ENCODE results near the gene BCAT1. TPM values are rescaled to one million over a fixed set of nuclear protein-coding genes. Genes with fewer than 3 reads are reported as not detected.

BCAT1 gene
- total RNA-seq, 4 donors from 2014 or later = 0.80 to 14.0 (median 3.9) TPM

DNA sequence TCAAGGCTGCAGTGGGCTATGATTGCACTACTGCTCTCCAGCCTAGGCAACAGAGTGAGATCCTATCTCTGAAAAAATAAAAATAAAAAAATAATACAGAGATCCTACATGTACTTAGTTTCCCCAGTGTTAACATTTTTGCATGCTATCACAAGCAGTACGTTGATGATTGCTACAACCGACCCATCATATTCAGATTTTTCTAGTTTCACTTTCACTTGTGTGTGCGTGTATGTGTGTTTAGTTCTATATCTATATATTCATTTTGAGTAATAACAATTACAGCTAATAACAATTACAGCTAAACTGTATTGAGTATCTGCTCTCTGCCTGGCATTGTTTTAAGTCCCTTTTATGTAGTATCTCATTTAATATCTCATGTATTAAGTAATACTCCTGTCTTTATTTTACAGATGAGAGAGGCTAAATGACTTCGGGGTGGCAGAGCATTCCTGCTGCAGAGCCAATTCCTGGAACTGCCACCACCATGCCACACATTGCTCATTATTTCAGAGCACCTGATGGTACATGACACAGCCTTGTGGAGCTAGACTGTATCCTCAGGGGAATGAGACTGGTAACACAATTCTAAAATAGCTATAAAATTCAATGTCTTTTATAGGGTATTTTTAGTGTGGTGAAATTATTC, 153.1 kb downstream of the BCAT1 start:
- Histone ChIP-seq H3K4me3 (peak overlapping the region in 3 of 4 donors; percentile 5 to 32 (median 24)), H3K4me1 (no peaks in the 10 kb centered on the region), H3K27me3 (no peaks in the 10 kb centered on the region), H3K27ac (no peak overlapping the region), H3K9me3 (no peaks in the 10 kb centered on the region), H3K36me3 (no peaks in the 10 kb centered on the region)
- in situ Hi-C loops (cut with MboI; ENCODE audit: low pct_ligation_motif_present in 1 of 4, low pct_unique_long_range_greater_than_20kb in 1 of 4, low sequenced_read_pairs in 3 of 4) = no loop called here
- TF ChIP-seq EP300 (IDR thresholded peaks at IDR 0.05; ENCODE audit: low read depth) (no peak), POLR2AphosphoS5 (IDR thresholded peaks at IDR 0.05) (no peak), POLR2A (IDR thresholded peaks at IDR 0.05) (no peak)
- TF ChIP-seq, protein P1, sequence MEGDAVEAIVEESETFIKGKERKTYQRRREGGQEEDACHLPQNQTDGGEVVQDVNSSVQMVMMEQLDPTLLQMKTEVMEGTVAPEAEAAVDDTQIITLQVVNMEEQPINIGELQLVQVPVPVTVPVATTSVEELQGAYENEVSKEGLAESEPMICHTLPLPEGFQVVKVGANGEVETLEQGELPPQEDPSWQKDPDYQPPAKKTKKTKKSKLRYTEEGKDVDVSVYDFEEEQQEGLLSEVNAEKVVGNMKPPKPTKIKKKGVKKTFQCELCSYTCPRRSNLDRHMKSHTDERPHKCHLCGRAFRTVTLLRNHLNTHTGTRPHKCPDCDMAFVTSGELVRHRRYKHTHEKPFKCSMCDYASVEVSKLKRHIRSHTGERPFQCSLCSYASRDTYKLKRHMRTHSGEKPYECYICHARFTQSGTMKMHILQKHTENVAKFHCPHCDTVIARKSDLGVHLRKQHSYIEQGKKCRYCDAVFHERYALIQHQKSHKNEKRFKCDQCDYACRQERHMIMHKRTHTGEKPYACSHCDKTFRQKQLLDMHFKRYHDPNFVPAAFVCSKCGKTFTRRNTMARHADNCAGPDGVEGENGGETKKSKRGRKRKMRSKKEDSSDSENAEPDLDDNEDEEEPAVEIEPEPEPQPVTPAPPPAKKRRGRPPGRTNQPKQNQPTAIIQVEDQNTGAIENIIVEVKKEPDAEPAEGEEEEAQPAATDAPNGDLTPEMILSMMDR (IDR thresholded peaks at IDR 0.05) = no peak
- no peak for DNase-seq
- WGBS, 2 donors (ENCODE audit: low coverage in 1 of 2) = 14 to 24% methylated on average over 4 of the region's 4 CpGs
- intact Hi-C loops (cut with DNase I; ENCODE audit: low total_unique reads) = no loop called here

GRCh38 chr12:24791622-24792021, 157.3 kb downstream of the BCAT1 start:
- in situ Hi-C loops (cut with MboI; ENCODE audit: low pct_ligation_motif_present in 1 of 4, low pct_unique_long_range_greater_than_20kb in 1 of 4, low sequenced_read_pairs in 3 of 4) = no loop called here
- intact Hi-C loops (cut with DNase I; ENCODE audit: low total_unique reads) = no loop called here
- no peak overlapping the region for H3K4me3 ChIP-seq
- 33 to 71% methylated on average over 2 of the region's 2 CpGs for WGBS, 2 donors (ENCODE audit: low coverage in 1 of 2)
- DNase-seq = no peak
- H3K4me1 ChIP-seq = no peaks in the 10 kb centered on the region
- H3K9me3 ChIP-seq = no peaks in the 10 kb centered on the region
- no peaks in the 10 kb centered on the region for H3K36me3 ChIP-seq
- TF ChIP-seq POLR2AphosphoS5 (IDR thresholded peaks at IDR 0.05) (no peak), EP300 (IDR thresholded peaks at IDR 0.05; ENCODE audit: low read depth) (no peak), POLR2A (IDR thresholded peaks at IDR 0.05) (no peak)
- TF ChIP-seq, protein P1 (IDR thresholded peaks at IDR 0.05) = no peak
- no peak overlapping the region for H3K27ac ChIP-seq
- no peaks in the 10 kb centered on the region for H3K27me3 ChIP-seq

DNA sequence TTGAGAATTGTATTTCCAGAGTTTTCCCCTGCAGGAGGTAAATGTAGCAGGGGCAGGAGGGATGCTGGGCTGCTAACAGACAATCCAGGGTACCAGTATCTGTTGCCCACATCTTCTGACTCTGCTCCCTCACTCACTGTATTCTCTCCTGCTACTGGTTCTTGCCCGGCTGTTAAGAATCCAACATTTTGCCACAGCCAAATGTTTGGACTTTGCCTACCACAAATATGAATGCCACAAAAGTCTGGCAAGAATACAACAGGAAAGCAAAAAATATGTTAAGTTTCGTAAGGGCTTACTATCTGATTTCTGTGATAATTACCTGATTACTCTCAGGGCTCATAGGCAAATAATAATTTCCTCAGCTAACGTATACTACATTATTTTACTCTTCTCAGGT, 160.0 kb downstream of the BCAT1 start:
- H3K27ac ChIP-seq = no peak overlapping the region
- in situ Hi-C loops (cut with MboI; ENCODE audit: low pct_ligation_motif_present in 1 of 4, low pct_unique_long_range_greater_than_20kb in 1 of 4, low sequenced_read_pairs in 3 of 4) = no loop called here

DNA sequence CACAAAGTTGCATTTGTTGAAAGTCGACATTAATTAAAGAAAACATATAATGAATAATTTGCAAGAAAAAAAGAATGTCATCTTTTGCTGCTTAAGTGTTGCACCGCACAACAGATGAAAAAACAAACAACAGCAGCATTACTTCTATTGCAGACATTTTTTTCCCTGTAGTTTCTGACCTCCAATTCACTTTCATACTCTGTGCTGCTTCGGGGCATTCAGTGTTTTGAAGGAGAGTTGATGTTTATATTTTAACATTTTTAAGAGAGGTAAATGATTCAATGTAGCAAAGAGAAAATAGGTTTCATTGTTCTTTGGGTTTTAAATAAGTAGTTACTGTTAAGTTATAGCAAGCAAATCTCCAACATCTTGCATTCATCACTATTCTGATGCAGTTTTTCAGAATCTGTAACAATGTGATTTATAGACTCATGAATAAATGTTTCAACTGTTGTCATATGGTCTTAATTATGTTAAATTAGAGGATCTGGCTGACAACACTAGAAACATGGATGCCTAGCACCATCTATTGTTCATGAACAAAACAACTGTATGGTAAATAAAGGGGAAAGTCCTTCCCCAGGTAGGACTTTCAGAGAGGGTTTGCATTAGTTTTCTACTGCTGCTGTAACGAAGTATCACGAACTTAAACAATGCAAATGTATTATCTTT, 168.1 kb downstream of the BCAT1 start:
- no peak for DNase-seq
- in situ Hi-C loops (cut with MboI; ENCODE audit: low pct_ligation_motif_present in 1 of 4, low pct_unique_long_range_greater_than_20kb in 1 of 4, low sequenced_read_pairs in 3 of 4) (no loop called here), intact Hi-C loops (cut with DNase I; ENCODE audit: low total_unique reads) (no loop called here)
- H3K27ac ChIP-seq = no peak overlapping the region
- WGBS, 2 donors (ENCODE audit: low coverage in 1 of 2) = 62 to 66% methylated on average over 3 to 5 of the region's 5 CpGs
- no peaks in the 10 kb centered on the region for H3K9me3 ChIP-seq
- H3K4me3 ChIP-seq = no peak overlapping the region
- no peaks in the 10 kb centered on the region for H3K27me3 ChIP-seq
- H3K36me3 ChIP-seq = no peaks in the 10 kb centered on the region
- peaks cover 0 to 8% (median 0%) of the 10 kb centered on the region in 4 donors for H3K4me1 ChIP-seq
- TF ChIP-seq, protein P1 (IDR thresholded peaks at IDR 0.05) = no peak
- TF ChIP-seq EP300 (IDR thresholded peaks at IDR 0.05; ENCODE audit: low read depth) (no peak), POLR2A (IDR thresholded peaks at IDR 0.05) (no peak), POLR2AphosphoS5 (IDR thresholded peaks at IDR 0.05) (no peak)

More for the DNA sequence above, 160.0 kb downstream of the BCAT1 start:
- Histone ChIP-seq H3K4me1 (no peaks in the 10 kb centered on the region), H3K4me3 (no peak overlapping the region), H3K9me3 (no peaks in the 10 kb centered on the region), H3K36me3 (no peaks in the 10 kb centered on the region), H3K27me3 (no peaks in the 10 kb centered on the region)
- TF ChIP-seq EP300 (IDR thresholded peaks at IDR 0.05; ENCODE audit: low read depth) = no peak
- no peak for TF ChIP-seq POLR2AphosphoS5 (IDR thresholded peaks at IDR 0.05)
- TF ChIP-seq POLR2A (IDR thresholded peaks at IDR 0.05) = no peak
- TF ChIP-seq, protein P1 (IDR thresholded peaks at IDR 0.05) = no peak
- 71 to 87% methylated on average over 3 of the region's 3 CpGs for WGBS, 2 donors (ENCODE audit: low coverage in 1 of 2)
- intact Hi-C loops (cut with DNase I; ENCODE audit: low total_unique reads) = no loop called here
- DNase-seq = no peak

Measured in transverse colon (tissue), 4 donors.